GM19351 (cell line): ENCODE results near the gene ATG2A.

Experiments used
- ATAC-seq: cut with Tn5 transposase; IDR thresholded peaks from one replicate; pipeline ENCODE4 v1.9.1; 2021; ENCODE audit warnings: mild to moderate bottlenecking, moderate library complexity; ENCODE audit not compliant: unreplicated experiment

ATG2A gene

GRCh38 chr11:64916775-64917662 lies at the start of gene ATG2A:
TSS of gene ATG2A (minus strand) at chr11:64917209. CDS start at chr11:64917135, 74 bp downstream.
- peak; percentile 94 for ATAC-seq

- ATAC-seq = no peak
These were observed 46.1 kb upstream of the ATG2A start for GRCh38 chr11:64963072-64963631.

GRCh38 chr11:64960719-64961118 lies 43.7 kb upstream of the ATG2A start:
- ATAC-seq = no peak

GRCh38 chr11:64959498-64959897 lies 42.5 kb upstream of the ATG2A start:
- no peak for ATAC-seq

GRCh38 chr11:64954201-64954600 lies 37.2 kb upstream of the ATG2A start:
- no peak for ATAC-seq

GRCh38 chr11:64951529-64951928 lies 34.5 kb upstream of the ATG2A start:
- ATAC-seq = no peak

- ATAC-seq = no peak
These were observed 30.3 kb upstream of the ATG2A start for GRCh38 chr11:64947208-64947814.

- no peak for ATAC-seq
These were observed 19.5 kb upstream of the ATG2A start for GRCh38 chr11:64936539-64936938.

GRCh38 chr11:64935359-64936081 lies 18.5 kb upstream of the ATG2A start, which contains the start of gene GPHA2:
TSS of gene GPHA2 (minus strand) at chr11:64935893. CDS start at chr11:64935460, 433 bp downstream.
- no peak for ATAC-seq

- no peak for ATAC-seq
These were observed 17.8 kb upstream of the ATG2A start for GRCh38 chr11:64934682-64935358.

- no peak for ATAC-seq
These were observed 17.1 kb upstream of the ATG2A start for GRCh38 chr11:64933935-64934681.

- no peak for ATAC-seq
These were observed 16.4 kb upstream of the ATG2A start for GRCh38 chr11:64933213-64933934.

- no peak for ATAC-seq
These were observed 15.3 kb upstream of the ATG2A start for GRCh38 chr11:64932324-64932723.

- ATAC-seq = no peak
These were observed 14.3 kb upstream of the ATG2A start for GRCh38 chr11:64931290-64931689.

GRCh38 chr11:64930340-64930739 lies 13.3 kb upstream of the ATG2A start:
- no peak for ATAC-seq

GRCh38 chr11:64929625-64930024 lies 12.6 kb upstream of the ATG2A start:
- no peak for ATAC-seq

GRCh38 chr11:64928957-64929356 lies 11.9 kb upstream of the ATG2A start:
- ATAC-seq = no peak

GRCh38 chr11:64926689-64927088 lies 9.7 kb upstream of the ATG2A start:
- no peak for ATAC-seq
